Measurements from ENCODE around the gene COL8A1. TPM values are rescaled to one million over a fixed set of nuclear protein-coding genes. Genes with fewer than 3 reads are reported as not detected.

Gene COL8A1
- total and polyA plus RNA-seq, 2 donors (not counting 1 experiment from before 2014, with no cell fraction given), result 0.12 TPM; not detected in 1

GRCh38 chr3:99684644-99685043 lies 46.2 kb downstream of the COL8A1 start:
- Mint-ChIP-seq H3K27ac (no peak overlapping the region), H3K27me3 (peaks cover 10% of the 10 kb centered on the region), H3K4me1 (no peaks in the 10 kb centered on the region), H3K4me3 (no peak overlapping the region), H3K9me3 (ENCODE audit: insufficient read depth) (no peaks in the 10 kb centered on the region)
- intact Hi-C loops (cut with micrococcal nuclease), result loop anchor here (5.0 kb wide), 1 partner anchor 867 kb away; no protein-coding TSS in a partner anchor
- no peaks in the 10 kb centered on the region for H3K27me3 ChIP-seq (replicated peaks in 1 of 4; ENCODE audit: control extremely low read depth in 1 of 4, control insufficient read depth in 3 of 4, insufficient read depth in 4 of 4, low read length in 3 of 4)
- no peak overlapping the region for H3K27ac ChIP-seq (ENCODE audit: low read length in 2 of 2)
- H3K9me3 ChIP-seq (ENCODE audit: control extremely low read depth in 1 of 3, control insufficient read depth in 2 of 3, insufficient read depth in 1 of 3, low read length in 2 of 3), result no peaks in the 10 kb centered on the region
- H3K4me3 ChIP-seq (ENCODE audit: control extremely low read depth in 1 of 5, extremely low read depth in 1 of 5, insufficient read depth in 1 of 5, low read depth in 2 of 5, low read length in 4 of 5), result no peak overlapping the region
- H3K4me1 ChIP-seq (ENCODE audit: control insufficient read depth in 2 of 2, insufficient read depth in 2 of 2, low read length in 2 of 2), result no peaks in the 10 kb centered on the region
- ChIA-PET POLR2A (no interaction called here), CTCF (no interaction called here)
- no peak overlapping the region for H3K9ac ChIP-seq (ENCODE audit: low read length)
- H3K79me2 ChIP-seq (ENCODE audit: control insufficient read depth, insufficient read depth, low read length), result no peaks in the 10 kb centered on the region
- no peak overlapping the region for H3K4me2 ChIP-seq (replicated peaks; ENCODE audit: low read depth, low read length, poor library complexity, severe bottlenecking)
- no peak for TF ChIP-seq EZH2 (IDR thresholded peaks at IDR 0.05; ENCODE audit: borderline replicate concordance, insufficient read depth, low read depth, low read length, poor library complexity, severe bottlenecking)
- TF ChIP-seq CTCF (IDR thresholded peaks at IDR 0.05), result no peak
- DNase-seq (no peak), ATAC-seq (ENCODE audit: low read depth) (no peak)
- H3K36me3 ChIP-seq (replicated peaks in 1 of 2; ENCODE audit: control extremely low read depth in 1 of 2, control insufficient read depth in 1 of 2, extremely low read depth in 1 of 2, insufficient read depth in 2 of 2, low read length in 1 of 2), result no peaks in the 10 kb centered on the region
- no peak overlapping the region for H2AFZ ChIP-seq (ENCODE audit: insufficient read depth, low read depth, low read length, poor library complexity, severe bottlenecking)
- H4K20me1 ChIP-seq (ENCODE audit: control insufficient read depth, insufficient read depth, low read length, poor library complexity, severe bottlenecking), result no peaks in the 10 kb centered on the region
- WGBS (ENCODE audit: insufficient coverage), result no CpG with 5 or more reads among the region's 4 CpGs

- no peaks in the 10 kb centered on the region for H3K27me3 ChIP-seq (replicated peaks in 1 of 4; ENCODE audit: control extremely low read depth in 1 of 4, control insufficient read depth in 3 of 4, insufficient read depth in 4 of 4, low read length in 3 of 4)
- Mint-ChIP-seq H3K4me1 (no peaks in the 10 kb centered on the region), H3K27ac (no peak overlapping the region), H3K4me3 (no peak overlapping the region), H3K9me3 (ENCODE audit: insufficient read depth) (no peaks in the 10 kb centered on the region), H3K27me3 (peaks cover 10% of the 10 kb centered on the region)
- no peak overlapping the region for H3K9ac ChIP-seq (ENCODE audit: low read length)
- no peaks in the 10 kb centered on the region for H3K9me3 ChIP-seq (ENCODE audit: control extremely low read depth in 1 of 3, control insufficient read depth in 2 of 3, insufficient read depth in 1 of 3, low read length in 2 of 3)
- WGBS (ENCODE audit: insufficient coverage), result no CpG with 5 or more reads among the region's 1 CpG
- H2AFZ ChIP-seq (ENCODE audit: insufficient read depth, low read depth, low read length, poor library complexity, severe bottlenecking), result no peak overlapping the region
- TF ChIP-seq CTCF (IDR thresholded peaks at IDR 0.05), result no peak
- TF ChIP-seq EZH2 (IDR thresholded peaks at IDR 0.05; ENCODE audit: borderline replicate concordance, insufficient read depth, low read depth, low read length, poor library complexity, severe bottlenecking), result no peak
- DNase-seq (no peak), ATAC-seq (ENCODE audit: low read depth) (no peak)
- no peak overlapping the region for H3K4me2 ChIP-seq (replicated peaks; ENCODE audit: low read depth, low read length, poor library complexity, severe bottlenecking)
- H4K20me1 ChIP-seq (ENCODE audit: control insufficient read depth, insufficient read depth, low read length, poor library complexity, severe bottlenecking), result no peaks in the 10 kb centered on the region
- H3K27ac ChIP-seq (ENCODE audit: low read length in 2 of 2), result no peak overlapping the region
- ChIA-PET POLR2A (no interaction called here), CTCF (no interaction called here)
- no peaks in the 10 kb centered on the region for H3K79me2 ChIP-seq (ENCODE audit: control insufficient read depth, insufficient read depth, low read length)
- H3K4me3 ChIP-seq (ENCODE audit: control extremely low read depth in 1 of 5, extremely low read depth in 1 of 5, insufficient read depth in 1 of 5, low read depth in 2 of 5, low read length in 4 of 5), result no peak overlapping the region
- H3K36me3 ChIP-seq (replicated peaks in 1 of 2; ENCODE audit: control extremely low read depth in 1 of 2, control insufficient read depth in 1 of 2, extremely low read depth in 1 of 2, insufficient read depth in 2 of 2, low read length in 1 of 2), result no peaks in the 10 kb centered on the region
- intact Hi-C loops (cut with micrococcal nuclease), result loop anchor here (5.0 kb wide), 1 partner anchor 869 kb away; no protein-coding TSS in a partner anchor
- no peaks in the 10 kb centered on the region for H3K4me1 ChIP-seq (ENCODE audit: control insufficient read depth in 2 of 2, insufficient read depth in 2 of 2, low read length in 2 of 2)
Observed at GRCh38 chr3:99686469-99686868, 48.1 kb downstream of the COL8A1 start.
